Measurements from ENCODE around the gene RYR3. TPM values are rescaled to one million over a fixed set of nuclear protein-coding genes. Genes with fewer than 3 reads are reported as not detected.

The RYR3 gene
- polyA plus RNA-seq, 2 donors = 1.0 to 1.8 TPM

- Histone ChIP-seq H3K27me3 (ENCODE audit: control insufficient read depth in 1 of 2, insufficient read depth in 2 of 2, low read length in 2 of 2) (no peaks in the 10 kb centered on the region), H3K27ac (ENCODE audit: low read depth in 2 of 2, low read length in 1 of 2) (no peak overlapping the region), H3K4me3 (ENCODE audit: low read depth in 1 of 2, low read length in 2 of 2) (no peak overlapping the region), H3K9me3 (ENCODE audit: control insufficient read depth in 2 of 2, insufficient read depth in 1 of 2, low read depth in 1 of 2, low read length in 1 of 2) (no peaks in the 10 kb centered on the region), H3K4me1 (ENCODE audit: control insufficient read depth in 2 of 2, insufficient read depth in 2 of 2, low read length in 1 of 2) (peaks cover 0 to 2% of the 10 kb centered on the region in 2 donors), H3K36me3 (ENCODE audit: control insufficient read depth in 2 of 2, insufficient read depth in 2 of 2, low read length in 1 of 2) (no peaks in the 10 kb centered on the region)
- WGBS, 2 donors = 49% methylated on average over 9 of the region's 9 CpGs
These were observed 524.4 kb downstream of the RYR3 start for GRCh38 chr15:33834892-33835743.

- Histone ChIP-seq H3K9me3 (ENCODE audit: control insufficient read depth in 2 of 2, insufficient read depth in 1 of 2, low read depth in 1 of 2, low read length in 1 of 2) (no peaks in the 10 kb centered on the region), H3K4me3 (ENCODE audit: low read depth in 1 of 2, low read length in 2 of 2) (no peak overlapping the region), H3K27ac (ENCODE audit: low read depth in 2 of 2, low read length in 1 of 2) (no peak overlapping the region), H3K4me1 (ENCODE audit: control insufficient read depth in 2 of 2, insufficient read depth in 2 of 2, low read length in 1 of 2) (peaks cover 0 to 3% of the 10 kb centered on the region in 2 donors), H3K36me3 (ENCODE audit: control insufficient read depth in 2 of 2, insufficient read depth in 2 of 2, low read length in 1 of 2) (no peaks in the 10 kb centered on the region), H3K27me3 (ENCODE audit: control insufficient read depth in 1 of 2, insufficient read depth in 2 of 2, low read length in 2 of 2) (no peaks in the 10 kb centered on the region)
- WGBS, 2 donors = 45 to 69% methylated on average over 1 of the region's 1 CpG
These were observed 526.5 kb downstream of the RYR3 start for GRCh38 chr15:33837294-33837693.

GRCh38 chr15:33839540-33839939 lies 528.8 kb downstream of the RYR3 start:
- H3K36me3 ChIP-seq (ENCODE audit: control insufficient read depth in 2 of 2, insufficient read depth in 2 of 2, low read length in 1 of 2) = no peaks in the 10 kb centered on the region
- H3K4me1 ChIP-seq (ENCODE audit: control insufficient read depth in 2 of 2, insufficient read depth in 2 of 2, low read length in 1 of 2) = peaks cover 0 to 3% of the 10 kb centered on the region in 2 donors
- H3K9me3 ChIP-seq (ENCODE audit: control insufficient read depth in 2 of 2, insufficient read depth in 1 of 2, low read depth in 1 of 2, low read length in 1 of 2) = no peaks in the 10 kb centered on the region
- 46 to 69% methylated on average over 2 of the region's 2 CpGs for WGBS, 2 donors
- H3K27ac ChIP-seq (ENCODE audit: low read depth in 2 of 2, low read length in 1 of 2) = no peak overlapping the region
- no peak overlapping the region for H3K4me3 ChIP-seq (ENCODE audit: low read depth in 1 of 2, low read length in 2 of 2)
- no peaks in the 10 kb centered on the region for H3K27me3 ChIP-seq (ENCODE audit: control insufficient read depth in 1 of 2, insufficient read depth in 2 of 2, low read length in 2 of 2)

GRCh38 chr15:33840615-33841014 lies 529.8 kb downstream of the RYR3 start:
- Histone ChIP-seq H3K9me3 (ENCODE audit: control insufficient read depth in 2 of 2, insufficient read depth in 1 of 2, low read depth in 1 of 2, low read length in 1 of 2) (no peaks in the 10 kb centered on the region), H3K4me1 (ENCODE audit: control insufficient read depth in 2 of 2, insufficient read depth in 2 of 2, low read length in 1 of 2) (peaks cover 0 to 3% of the 10 kb centered on the region in 2 donors), H3K27ac (ENCODE audit: low read depth in 2 of 2, low read length in 1 of 2) (no peak overlapping the region), H3K4me3 (ENCODE audit: low read depth in 1 of 2, low read length in 2 of 2) (no peak overlapping the region), H3K27me3 (ENCODE audit: control insufficient read depth in 1 of 2, insufficient read depth in 2 of 2, low read length in 2 of 2) (no peaks in the 10 kb centered on the region), H3K36me3 (ENCODE audit: control insufficient read depth in 2 of 2, insufficient read depth in 2 of 2, low read length in 1 of 2) (no peaks in the 10 kb centered on the region)
- 91 to 93% methylated on average over 3 of the region's 3 CpGs for WGBS, 2 donors

- 78 to 88% methylated on average over 4 of the region's 4 CpGs for WGBS, 2 donors
- peaks cover 0 to 4% of the 10 kb centered on the region in 2 donors for H3K27me3 ChIP-seq (ENCODE audit: control insufficient read depth in 1 of 2, insufficient read depth in 2 of 2, low read length in 2 of 2)
- H3K36me3 ChIP-seq (ENCODE audit: control insufficient read depth in 2 of 2, insufficient read depth in 2 of 2, low read length in 1 of 2) = no peaks in the 10 kb centered on the region
- no peaks in the 10 kb centered on the region for H3K9me3 ChIP-seq (ENCODE audit: control insufficient read depth in 2 of 2, insufficient read depth in 1 of 2, low read depth in 1 of 2, low read length in 1 of 2)
- H3K27ac ChIP-seq (ENCODE audit: low read depth in 2 of 2, low read length in 1 of 2) = no peak overlapping the region
- peaks cover 0 to 3% of the 10 kb centered on the region in 2 donors for H3K4me1 ChIP-seq (ENCODE audit: control insufficient read depth in 2 of 2, insufficient read depth in 2 of 2, low read length in 1 of 2)
- H3K4me3 ChIP-seq (ENCODE audit: low read depth in 1 of 2, low read length in 2 of 2) = no peak overlapping the region
These were observed 533.4 kb downstream of the RYR3 start for GRCh38 chr15:33844186-33844585.

GRCh38 chr15:33844597-33844996 lies 533.8 kb downstream of the RYR3 start:
- peaks cover 0 to 3% of the 10 kb centered on the region in 2 donors for H3K4me1 ChIP-seq (ENCODE audit: control insufficient read depth in 2 of 2, insufficient read depth in 2 of 2, low read length in 1 of 2)
- H3K27me3 ChIP-seq (ENCODE audit: control insufficient read depth in 1 of 2, insufficient read depth in 2 of 2, low read length in 2 of 2) = peaks cover 0 to 4% of the 10 kb centered on the region in 2 donors
- 90 to 92% methylated on average over 4 of the region's 4 CpGs for WGBS, 2 donors
- H3K4me3 ChIP-seq (ENCODE audit: low read depth in 1 of 2, low read length in 2 of 2) = no peak overlapping the region
- no peaks in the 10 kb centered on the region for H3K9me3 ChIP-seq (ENCODE audit: control insufficient read depth in 2 of 2, insufficient read depth in 1 of 2, low read depth in 1 of 2, low read length in 1 of 2)
- H3K36me3 ChIP-seq (ENCODE audit: control insufficient read depth in 2 of 2, insufficient read depth in 2 of 2, low read length in 1 of 2) = no peaks in the 10 kb centered on the region
- no peak overlapping the region for H3K27ac ChIP-seq (ENCODE audit: low read depth in 2 of 2, low read length in 1 of 2)

- H3K9me3 ChIP-seq (ENCODE audit: control insufficient read depth in 2 of 2, insufficient read depth in 1 of 2, low read depth in 1 of 2, low read length in 1 of 2) = no peaks in the 10 kb centered on the region
- no peaks in the 10 kb centered on the region for H3K4me1 ChIP-seq (ENCODE audit: control insufficient read depth in 2 of 2, insufficient read depth in 2 of 2, low read length in 1 of 2)
- H3K27me3 ChIP-seq (ENCODE audit: control insufficient read depth in 1 of 2, insufficient read depth in 2 of 2, low read length in 2 of 2) = peaks cover 0 to 4% of the 10 kb centered on the region in 2 donors
- no peaks in the 10 kb centered on the region for H3K36me3 ChIP-seq (ENCODE audit: control insufficient read depth in 2 of 2, insufficient read depth in 2 of 2, low read length in 1 of 2)
- WGBS, 2 donors = 95 to 96% methylated on average over 2 of the region's 2 CpGs
- H3K4me3 ChIP-seq (ENCODE audit: low read depth in 1 of 2, low read length in 2 of 2) = no peak overlapping the region
- H3K27ac ChIP-seq (ENCODE audit: low read depth in 2 of 2, low read length in 1 of 2) = no peak overlapping the region
These were observed 535.4 kb downstream of the RYR3 start for GRCh38 chr15:33846142-33846541.

GRCh38 chr15:33846862-33847261 lies 536.1 kb downstream of the RYR3 start:
- no peaks in the 10 kb centered on the region for H3K4me1 ChIP-seq (ENCODE audit: control insufficient read depth in 2 of 2, insufficient read depth in 2 of 2, low read length in 1 of 2)
- H3K27ac ChIP-seq (ENCODE audit: low read depth in 2 of 2, low read length in 1 of 2) = no peak overlapping the region
- H3K4me3 ChIP-seq (ENCODE audit: low read depth in 1 of 2, low read length in 2 of 2) = no peak overlapping the region
- H3K9me3 ChIP-seq (ENCODE audit: control insufficient read depth in 2 of 2, insufficient read depth in 1 of 2, low read depth in 1 of 2, low read length in 1 of 2) = no peaks in the 10 kb centered on the region
- peaks cover 0 to 4% of the 10 kb centered on the region in 2 donors for H3K27me3 ChIP-seq (ENCODE audit: control insufficient read depth in 1 of 2, insufficient read depth in 2 of 2, low read length in 2 of 2)
- 74 to 82% methylated on average over 6 of the region's 6 CpGs for WGBS, 2 donors
- no peaks in the 10 kb centered on the region for H3K36me3 ChIP-seq (ENCODE audit: control insufficient read depth in 2 of 2, insufficient read depth in 2 of 2, low read length in 1 of 2)

GRCh38 chr15:33848011-33848410 lies 537.2 kb downstream of the RYR3 start:
- peaks cover 0 to 4% of the 10 kb centered on the region in 2 donors for H3K27me3 ChIP-seq (ENCODE audit: control insufficient read depth in 1 of 2, insufficient read depth in 2 of 2, low read length in 2 of 2)
- WGBS, 2 donors = 92 to 95% methylated on average over 3 of the region's 3 CpGs

GRCh38 chr15:33851079-33851478 lies 540.3 kb downstream of the RYR3 start:
- 75 to 88% methylated on average over 1 of the region's 1 CpG for WGBS, 2 donors
- peaks cover 0 to 4% of the 10 kb centered on the region in 2 donors for H3K27me3 ChIP-seq (ENCODE audit: control insufficient read depth in 1 of 2, insufficient read depth in 2 of 2, low read length in 2 of 2)
- H3K36me3 ChIP-seq (ENCODE audit: control insufficient read depth in 2 of 2, insufficient read depth in 2 of 2, low read length in 1 of 2) = no peaks in the 10 kb centered on the region
- no peak overlapping the region for H3K4me3 ChIP-seq (ENCODE audit: low read depth in 1 of 2, low read length in 2 of 2)
- H3K9me3 ChIP-seq (ENCODE audit: control insufficient read depth in 2 of 2, insufficient read depth in 1 of 2, low read depth in 1 of 2, low read length in 1 of 2) = no peaks in the 10 kb centered on the region
- no peak overlapping the region for H3K27ac ChIP-seq (ENCODE audit: low read depth in 2 of 2, low read length in 1 of 2)
- H3K4me1 ChIP-seq (ENCODE audit: control insufficient read depth in 2 of 2, insufficient read depth in 2 of 2, low read length in 1 of 2) = no peaks in the 10 kb centered on the region

More at GRCh38 chr15:33848011-33848410, 537.2 kb downstream of the RYR3 start:
- Histone ChIP-seq H3K9me3 (ENCODE audit: control insufficient read depth in 2 of 2, insufficient read depth in 1 of 2, low read depth in 1 of 2, low read length in 1 of 2) (no peaks in the 10 kb centered on the region), H3K4me3 (ENCODE audit: low read depth in 1 of 2, low read length in 2 of 2) (no peak overlapping the region), H3K4me1 (ENCODE audit: control insufficient read depth in 2 of 2, insufficient read depth in 2 of 2, low read length in 1 of 2) (no peaks in the 10 kb centered on the region), H3K27ac (ENCODE audit: low read depth in 2 of 2, low read length in 1 of 2) (no peak overlapping the region), H3K36me3 (ENCODE audit: control insufficient read depth in 2 of 2, insufficient read depth in 2 of 2, low read length in 1 of 2) (no peaks in the 10 kb centered on the region)
